ENCODE measurements around the gene GPR137B. TPM values are rescaled to one million over a fixed set of nuclear protein-coding genes. Genes with fewer than 3 reads are reported as not detected.

The GPR137B gene
- total and polyA plus RNA-seq, 9 of the 15 experiments (the other 6 are each of a cell fraction or from before 2014, with no cell fraction given) = 0.04 to 1.0 (median 0.62) TPM

DNA sequence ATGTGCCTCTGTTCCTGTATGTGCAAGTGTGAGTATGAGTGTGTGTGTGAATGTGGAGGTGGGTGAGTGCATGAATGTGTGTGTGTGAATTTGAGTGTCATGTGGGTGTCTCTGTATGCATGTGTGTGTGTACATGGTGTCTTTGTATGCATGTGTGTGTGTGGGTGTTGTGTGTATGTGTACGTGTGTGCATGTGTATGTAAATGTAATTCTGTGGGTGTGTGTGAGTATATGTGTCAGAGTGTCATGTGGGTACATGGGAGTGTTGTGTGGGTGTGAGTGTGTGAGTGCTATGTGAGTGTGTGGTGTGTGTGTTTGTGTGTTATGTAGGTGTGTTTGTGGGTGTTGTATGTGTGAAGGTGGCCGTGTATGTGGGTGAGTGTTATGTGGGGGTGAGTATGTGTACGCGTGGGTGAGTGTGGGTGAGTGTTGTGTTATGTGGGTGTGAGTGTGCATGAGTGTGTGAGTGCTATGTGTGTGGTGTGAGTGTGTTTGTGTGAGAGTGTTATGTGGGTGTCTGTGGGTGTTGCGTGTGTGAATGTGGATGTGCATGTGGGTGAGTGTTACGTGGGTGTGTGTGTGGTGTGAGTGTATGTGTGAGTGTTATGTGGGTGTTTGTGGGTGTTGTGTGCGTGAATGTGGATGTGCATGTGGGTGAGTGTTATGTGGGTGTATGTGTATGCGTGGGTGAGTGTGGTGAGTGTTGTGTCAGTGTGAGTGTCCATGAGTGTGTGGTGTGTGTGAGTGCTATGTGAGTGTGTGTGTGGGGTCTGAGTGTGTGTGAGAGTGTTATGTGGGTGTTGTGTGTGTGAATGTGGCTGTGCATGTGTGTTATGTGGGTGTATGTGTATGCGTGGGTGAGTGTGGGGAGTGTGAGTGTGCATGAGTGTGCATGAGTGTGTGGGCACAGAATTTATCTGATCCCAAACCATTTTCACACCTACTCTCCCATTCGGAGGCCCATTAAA lies 40.8 kb upstream of the GPR137B start:
- no peak for DNase-seq (ENCODE audit: extremely low read depth in 1 of 4, low spot score in 3 of 4)
- no peaks in the 10 kb centered on the region; the same call in 1 of the 2 replicates for H3K9me3 ChIP-seq (replicated peaks; ENCODE audit: control insufficient read depth, insufficient read depth, low read depth, low read length)
- H3K9ac ChIP-seq (ENCODE audit: insufficient read depth in 1 of 2, low read depth in 2 of 2, low read length in 2 of 2) = no peak overlapping the region
- FAIRE-seq = no peak
- CTCF ChIA-PET (ENCODE audit: low intra/inter-chr PET ratio) = no interaction called here
- intact Hi-C loops (cut with micrococcal nuclease) (loop anchor here (2.0 to 10.0 kb wide), 6 partner anchors 449 to 1703 kb away; no protein-coding TSS in a partner anchor), in situ Hi-C loops (cut with MboI) (loop anchor here (25.0 kb wide), 2 partner anchors 1286 to 1461 kb away; no protein-coding TSS in a partner anchor)
- ATAC-seq = no peak
- POLR2A ChIA-PET = interaction anchor here (0.7 kb wide), 1 partner anchor 121 kb away, joined by 4 read pairs; no protein-coding TSS in a partner anchor
- no peaks in the 10 kb centered on the region for H3K9me1 ChIP-seq (ENCODE audit: control insufficient read depth, insufficient read depth, low read length)
- no TSS peak for BruUV-seq (replicated peaks)
- H3K27me3 ChIP-seq (ENCODE audit: control insufficient read depth in 2 of 2, insufficient read depth in 2 of 2, low read length in 2 of 2) = peaks cover 0 to 30% of the 10 kb centered on the region in 2 experiments; a peak in 2 of 5 replicates
- H3K36me3 ChIP-seq (ENCODE audit: control insufficient read depth, insufficient read depth, low read length) = no peaks in the 10 kb centered on the region
- no peak overlapping the region for H2AFZ ChIP-seq (ENCODE audit: low read depth, low read length)
- H3K79me2 ChIP-seq (ENCODE audit: control insufficient read depth, insufficient read depth, low read length) = no peaks in the 10 kb centered on the region
- no peak overlapping the region for H3K4me2 ChIP-seq (ENCODE audit: insufficient read depth, low read length)
- no peak overlapping the region for H3K4me3 ChIP-seq
- no peak overlapping the region for H3K27ac ChIP-seq (ENCODE audit: extremely low read depth, low read depth, low read length)
- peaks cover 3% of the 10 kb centered on the region in 2 experiments; a peak in 2 of 5 replicates for H3K4me1 ChIP-seq (replicated peaks in 1 of 2; ENCODE audit: control insufficient read depth in 2 of 2, insufficient read depth in 2 of 2, low read length in 2 of 2)
- no peaks in the 10 kb centered on the region; the same call in none of the 2 replicates for H4K20me1 ChIP-seq (replicated peaks; ENCODE audit: control insufficient read depth, insufficient read depth, low read length)
- WGBS (ENCODE audit: insufficient coverage, low coverage, missing lambda C conversion rate) = 8% methylated on average over 8 of the region's 10 CpGs
- TF ChIP-seq MCM7 (IDR thresholded peaks at IDR 0.05) (0 out of 4 replicates have a peak, but pooled peaks of 1 of the 2 experiments have one; percentile 55), TSC22D4 (tag; IDR thresholded peaks at IDR 0.05) (0 out of 2 replicates have a peak, but pooled peaks have one; percentile 5), MCM3 (IDR thresholded peaks at IDR 0.05) (no peak), NFRKB (IDR thresholded peaks at IDR 0.05; ENCODE audit: low read depth) (no peak), MCM5 (IDR thresholded peaks at IDR 0.05; ENCODE audit: low read depth) (0 out of 2 replicates have a peak, but pooled peaks have one; percentile 21), OTX1 (CRISPR knock-in tag; IDR thresholded peaks at IDR 0.05) (peak; percentile 63; the same call in 1 of the 2 replicates), ZBTB8A (IDR thresholded peaks at IDR 0.05; ENCODE audit: partially characterized antibody) (no peak), ELF4 (CRISPR knock-in tag; IDR thresholded peaks at IDR 0.05) (peak; percentile 19; the same call in 1 of the 2 replicates), CEBPB (tag; IDR thresholded peaks at IDR 0.05) (no peak), PHB2 (IDR thresholded peaks at IDR 0.05; ENCODE audit: low read depth) (0 out of 2 replicates have a peak, but pooled peaks have one; percentile 14), CEBPZ (IDR thresholded peaks at IDR 0.05; ENCODE audit: borderline replicate concordance, low read depth, low read length) (no peak)
- TF ChIP-seq, protein P1, sequence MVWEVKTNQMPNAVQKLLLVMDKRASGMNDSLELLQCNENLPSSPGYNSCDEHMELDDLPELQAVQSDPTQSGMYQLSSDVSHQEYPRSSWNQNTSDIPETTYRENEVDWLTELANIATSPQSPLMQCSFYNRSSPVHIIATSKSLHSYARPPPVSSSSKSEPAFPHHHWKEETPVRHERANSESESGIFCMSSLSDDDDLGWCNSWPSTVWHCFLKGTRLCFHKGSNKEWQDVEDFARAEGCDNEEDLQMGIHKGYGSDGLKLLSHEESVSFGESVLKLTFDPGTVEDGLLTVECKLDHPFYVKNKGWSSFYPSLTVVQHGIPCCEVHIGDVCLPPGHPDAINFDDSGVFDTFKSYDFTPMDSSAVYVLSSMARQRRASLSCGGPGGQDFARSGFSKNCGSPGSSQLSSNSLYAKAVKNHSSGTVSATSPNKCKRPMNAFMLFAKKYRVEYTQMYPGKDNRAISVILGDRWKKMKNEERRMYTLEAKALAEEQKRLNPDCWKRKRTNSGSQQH (CRISPR knock-in tag; IDR thresholded peaks at IDR 0.05) = peak; percentile 84; the same call in 1 of the 2 replicates
- TF ChIP-seq, protein P2, sequence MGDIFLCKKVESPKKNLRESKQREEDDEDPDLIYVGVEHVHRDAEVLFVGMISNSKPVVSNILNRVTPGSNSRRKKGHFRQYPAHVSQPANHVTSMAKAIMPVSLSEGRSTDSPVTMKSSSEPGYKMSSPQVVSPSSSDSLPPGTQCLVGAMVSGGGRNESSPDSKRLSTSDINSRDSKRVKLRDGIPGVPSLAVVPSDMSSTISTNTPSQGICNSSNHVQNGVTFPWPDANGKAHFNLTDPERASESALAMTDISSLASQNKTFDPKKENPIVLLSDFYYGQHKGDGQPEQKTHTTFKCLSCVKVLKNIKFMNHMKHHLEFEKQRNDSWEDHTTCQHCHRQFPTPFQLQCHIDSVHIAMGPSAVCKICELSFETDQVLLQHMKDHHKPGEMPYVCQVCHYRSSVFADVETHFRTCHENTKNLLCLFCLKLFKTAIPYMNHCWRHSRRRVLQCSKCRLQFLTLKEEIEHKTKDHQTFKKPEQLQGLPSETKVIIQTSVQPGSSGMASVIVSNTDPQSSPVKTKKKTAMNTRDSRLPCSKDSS (IDR thresholded peaks at IDR 0.05; ENCODE audit: low read depth, partially characterized antibody) = no peak

All from K562 (cell line).